ENCODE data around the gene CPT1C. TPM values are rescaled to one million over a fixed set of nuclear protein-coding genes. Genes with fewer than 3 reads are reported as not detected.

The CPT1C gene
- total RNA-seq, 1 donor from 2014 or later = 33.6 TPM

GRCh38 chr19:49691243-49692146 is 579 bp downstream of the CPT1C start:
- Mint-ChIP-seq H3K9me3 (ENCODE audit: unreplicated experiment) (no peaks in the 10 kb centered on the region), H3K36me3 (ENCODE audit: low read depth, unreplicated experiment) (peaks cover 7% of the 10 kb centered on the region), H3K27ac (ENCODE audit: unreplicated experiment) (peak overlapping the region; percentile 69), H3K4me3 (ENCODE audit: unreplicated experiment) (peak overlapping the region; percentile 90), H3K27me3 (ENCODE audit: low read depth, unreplicated experiment) (no peaks in the 10 kb centered on the region), H3K4me1 (ENCODE audit: low read depth, unreplicated experiment) (peaks cover 12% of the 10 kb centered on the region)
- H3K36me3 ChIP-seq (ENCODE audit: insufficient read depth, low read length) = peaks cover 3% of the 10 kb centered on the region
- no peak for FAIRE-seq
- H2AFZ ChIP-seq (ENCODE audit: low read depth, low read length) = peak overlapping the region; percentile 54
- H3K9ac ChIP-seq (ENCODE audit: low read length) = peak overlapping the region; percentile 50
- peak overlapping the region; percentile 57 for H3K4me3 ChIP-seq (ENCODE audit: insufficient read depth, low read depth, low read length)
- no peaks in the 10 kb centered on the region for H3K79me2 ChIP-seq (ENCODE audit: insufficient read depth, low read length)
- peak; percentile 49 for DNase-seq (ENCODE audit: low read depth)
- H3K4me2 ChIP-seq (ENCODE audit: low read length) = peak overlapping the region; percentile 91
- no peaks in the 10 kb centered on the region for H3K9me3 ChIP-seq (ENCODE audit: insufficient read depth, low read depth, low read length)
- H4K20me1 ChIP-seq (ENCODE audit: insufficient read depth, low read length) = peaks cover 14% of the 10 kb centered on the region
- H3K27ac ChIP-seq (ENCODE audit: low read depth, low read length) = no peak overlapping the region
- peaks cover 15% of the 10 kb centered on the region for H3K4me1 ChIP-seq (ENCODE audit: insufficient read depth, low read length)
- no peaks in the 10 kb centered on the region for H3K27me3 ChIP-seq (ENCODE audit: insufficient read depth, low read length)
- no peak for TF ChIP-seq EZH2 (IDR thresholded peaks at IDR 0.05; ENCODE audit: insufficient read depth, low read length)
- TF ChIP-seq CTCF (IDR thresholded peaks at IDR 0.05; ENCODE audit: insufficient read depth, low read depth, low read length) = no peak

- Histone ChIP-seq H3K27ac (ENCODE audit: low read depth, low read length) (no peak overlapping the region), H2AFZ (ENCODE audit: low read depth, low read length) (peak overlapping the region; percentile 47), H3K36me3 (ENCODE audit: insufficient read depth, low read length) (peaks cover 3% of the 10 kb centered on the region), H3K9ac (ENCODE audit: low read length) (no peak overlapping the region), H3K4me1 (ENCODE audit: insufficient read depth, low read length) (peaks cover 15% of the 10 kb centered on the region), H3K27me3 (ENCODE audit: insufficient read depth, low read length) (no peaks in the 10 kb centered on the region), H3K4me2 (ENCODE audit: low read length) (peak overlapping the region; percentile 91), H3K4me3 (ENCODE audit: insufficient read depth, low read depth, low read length) (no peak overlapping the region), H3K79me2 (ENCODE audit: insufficient read depth, low read length) (no peaks in the 10 kb centered on the region), H3K9me3 (ENCODE audit: insufficient read depth, low read depth, low read length) (no peaks in the 10 kb centered on the region), H4K20me1 (ENCODE audit: insufficient read depth, low read length) (peaks cover 14% of the 10 kb centered on the region)
- Mint-ChIP-seq H3K36me3 (ENCODE audit: low read depth, unreplicated experiment) (peaks cover 7% of the 10 kb centered on the region), H3K9me3 (ENCODE audit: unreplicated experiment) (no peaks in the 10 kb centered on the region), H3K27ac (ENCODE audit: unreplicated experiment) (peak overlapping the region; percentile 47), H3K4me3 (ENCODE audit: unreplicated experiment) (peak overlapping the region; percentile 90), H3K27me3 (ENCODE audit: low read depth, unreplicated experiment) (no peaks in the 10 kb centered on the region), H3K4me1 (ENCODE audit: low read depth, unreplicated experiment) (peaks cover 12% of the 10 kb centered on the region)
- no peak for TF ChIP-seq EZH2 (IDR thresholded peaks at IDR 0.05; ENCODE audit: insufficient read depth, low read length)
- TF ChIP-seq CTCF (IDR thresholded peaks at IDR 0.05; ENCODE audit: insufficient read depth, low read depth, low read length) = no peak
- no peak for DNase-seq (ENCODE audit: low read depth)
- FAIRE-seq = no peak
Measured at GRCh38 chr19:49692147-49692506, 1.2 kb downstream of the CPT1C start.

GRCh38 chr19:49696115-49696514 is 5.2 kb downstream of the CPT1C start:
- DNase-seq (ENCODE audit: low read depth) (no peak), FAIRE-seq (no peak)
- Histone ChIP-seq H3K36me3 (ENCODE audit: insufficient read depth, low read length) (no peaks in the 10 kb centered on the region), H3K9me3 (ENCODE audit: insufficient read depth, low read depth, low read length) (no peaks in the 10 kb centered on the region), H3K9ac (ENCODE audit: low read length) (no peak overlapping the region), H3K4me1 (ENCODE audit: insufficient read depth, low read length) (no peaks in the 10 kb centered on the region), H2AFZ (ENCODE audit: low read depth, low read length) (no peak overlapping the region), H3K4me3 (ENCODE audit: insufficient read depth, low read depth, low read length) (no peak overlapping the region), H4K20me1 (ENCODE audit: insufficient read depth, low read length) (no peaks in the 10 kb centered on the region), H3K27ac (ENCODE audit: low read depth, low read length) (no peak overlapping the region), H3K79me2 (ENCODE audit: insufficient read depth, low read length) (no peaks in the 10 kb centered on the region), H3K4me2 (ENCODE audit: low read length) (no peak overlapping the region), H3K27me3 (ENCODE audit: insufficient read depth, low read length) (no peaks in the 10 kb centered on the region)
- no peak overlapping the region for H3K4me3 Mint-ChIP-seq (ENCODE audit: unreplicated experiment)
- H3K4me1 Mint-ChIP-seq (ENCODE audit: low read depth, unreplicated experiment) = no peaks in the 10 kb centered on the region
- H3K27me3 Mint-ChIP-seq (ENCODE audit: low read depth, unreplicated experiment) = no peaks in the 10 kb centered on the region
- H3K36me3 Mint-ChIP-seq (ENCODE audit: low read depth, unreplicated experiment) = peaks cover 3% of the 10 kb centered on the region
- H3K9me3 Mint-ChIP-seq (ENCODE audit: unreplicated experiment) = no peaks in the 10 kb centered on the region
- TF ChIP-seq EZH2 (IDR thresholded peaks at IDR 0.05; ENCODE audit: insufficient read depth, low read length) (no peak), CTCF (IDR thresholded peaks at IDR 0.05; ENCODE audit: insufficient read depth, low read depth, low read length) (no peak)
- H3K27ac Mint-ChIP-seq (ENCODE audit: unreplicated experiment) = no peak overlapping the region

Measured in astrocyte (in vitro differentiated cells and primary cell).